Ectodermal cell (in vitro differentiated cells): ENCODE measurements around the gene TNK1.
"Not testable (repeated sequence)": the region's sequence is repeated elsewhere in the genome, so short reads cannot be mapped to it uniquely, and the experiment has no call there.

Experiments used
- H3K27ac ChIP-seq: 2 replicates; pipeline ENCODE4 v1.7.0; 2013; ENCODE audit warnings: mild to moderate bottlenecking, low read depth, low read length; ENCODE audit not compliant: insufficient read depth, poor library complexity, severe bottlenecking
- H3K27me3 ChIP-seq: 2 replicates; pipeline ENCODE4 v1.7.0; 2013; ENCODE audit warnings: mild to moderate bottlenecking, low read length; ENCODE audit not compliant: insufficient read depth, control insufficient read depth, poor library complexity, severe bottlenecking
- H3K36me3 ChIP-seq: one replicate; pipeline ENCODE4 v1.7.0; 2013; ENCODE audit warnings: low read length; ENCODE audit not compliant: control insufficient read depth, insufficient read depth
- H3K4me1 ChIP-seq: one replicate; pipeline ENCODE4 v1.7.0; 2013; ENCODE audit warnings: low read length; ENCODE audit not compliant: control insufficient read depth, insufficient read depth
- H3K4me3 ChIP-seq: 2 replicates; pipeline ENCODE4 v1.7.0; 2013; ENCODE audit warnings: low read depth, low read length, control low read depth; ENCODE audit not compliant: insufficient read depth
- H3K9me3 ChIP-seq: 2 replicates; pipeline ENCODE4 v1.7.0; 2013; ENCODE audit warnings: mild to moderate bottlenecking, low read length, moderate library complexity; ENCODE audit not compliant: control insufficient read depth
- WGBS, 2 experiments: methylation state at CpG; one replicate each; pipeline ENCODE4 v1.1.7; 2013; ENCODE audit warnings: missing lambda C conversion rate in 2 of 2; 5-methylcytosine and 5-hydroxymethylcytosine counted together

TNK1 gene

GRCh38 chr17:7368599-7368994 lies 12.3 kb upstream of the TNK1 start:
- H3K4me3 ChIP-seq, H3K36me3 ChIP-seq, H3K4me1 ChIP-seq, H3K9me3 ChIP-seq, H3K27ac ChIP-seq, H3K27me3 ChIP-seq: not testable (repeated sequence)
- 86 to 91% methylated on average over 5 of the region's 5 CpGs for WGBS, 2 experiments

- no peak overlapping the region for H3K27ac ChIP-seq
- no peaks in the 10 kb centered on the region for H3K36me3 ChIP-seq
- no peak overlapping the region for H3K4me3 ChIP-seq
- 86 to 90% methylated on average over 5 of the region's 5 CpGs for WGBS, 2 experiments
- H3K4me1 ChIP-seq: no peaks in the 10 kb centered on the region
- no peaks in the 10 kb centered on the region for H3K27me3 ChIP-seq
- no peaks in the 10 kb centered on the region for H3K9me3 ChIP-seq
Observed at GRCh38 chr17:7369825-7370224, 11.1 kb upstream of the TNK1 start.

GRCh38 chr17:7370853-7371252 lies 10.0 kb upstream of the TNK1 start:
- no peak overlapping the region for H3K27ac ChIP-seq
- H3K4me3 ChIP-seq: no peak overlapping the region
- H3K9me3 ChIP-seq: no peaks in the 10 kb centered on the region
- H3K36me3 ChIP-seq: no peaks in the 10 kb centered on the region
- WGBS, 2 experiments: 86 to 97% methylated on average over 3 to 4 of the region's 4 CpGs
- no peaks in the 10 kb centered on the region for H3K27me3 ChIP-seq
- H3K4me1 ChIP-seq: no peaks in the 10 kb centered on the region

GRCh38 chr17:7374353-7374752 lies 6.5 kb upstream of the TNK1 start:
- Histone ChIP-seq H3K27ac (no peak overlapping the region), H3K9me3 (no peaks in the 10 kb centered on the region), H3K4me1 (no peaks in the 10 kb centered on the region), H3K27me3 (peaks cover 2% of the 10 kb centered on the region), H3K36me3 (no peaks in the 10 kb centered on the region), H3K4me3 (no peak overlapping the region)
- WGBS, 2 experiments: 89 to 94% methylated on average over 2 of the region's 2 CpGs

- Histone ChIP-seq H3K36me3 (no peaks in the 10 kb centered on the region), H3K27ac (no peak overlapping the region), H3K9me3 (no peaks in the 10 kb centered on the region), H3K4me1 (no peaks in the 10 kb centered on the region), H3K27me3 (peaks cover 50% of the 10 kb centered on the region), H3K4me3 (no peak overlapping the region)
- WGBS, 2 experiments: 89 to 92% methylated on average over 2 of the region's 3 CpGs
Observed at GRCh38 chr17:7379134-7379533, 1.8 kb upstream of the TNK1 start.

- Histone ChIP-seq H3K27ac (no peak overlapping the region), H3K9me3 (no peaks in the 10 kb centered on the region), H3K36me3 (no peaks in the 10 kb centered on the region), H3K27me3 (peaks cover 57% of the 10 kb centered on the region), H3K4me1 (peaks cover 4% of the 10 kb centered on the region), H3K4me3 (peak overlapping the region; percentile 42)
- 85 to 86% methylated on average over 7 of the region's 7 CpGs for WGBS, 2 experiments
Observed at GRCh38 chr17:7380321-7380720, 568 bp upstream of the TNK1 start.

- Histone ChIP-seq H3K27ac (no peak overlapping the region), H3K4me1 (peaks cover 4% of the 10 kb centered on the region), H3K4me3 (no peak overlapping the region), H3K9me3 (no peaks in the 10 kb centered on the region), H3K27me3 (peaks cover 57% of the 10 kb centered on the region), H3K36me3 (no peaks in the 10 kb centered on the region)
- WGBS, 2 experiments: 89% methylated on average over 10 of the region's 10 CpGs
Observed at GRCh38 chr17:7382901-7383300, 2.0 kb downstream of the TNK1 start.

GRCh38 chr17:7383371-7383741 lies 2.5 kb downstream of the TNK1 start:
- Histone ChIP-seq H3K36me3 (no peaks in the 10 kb centered on the region), H3K4me3 (no peak overlapping the region), H3K27ac (no peak overlapping the region), H3K9me3 (no peaks in the 10 kb centered on the region), H3K27me3 (peaks cover 57% of the 10 kb centered on the region), H3K4me1 (peaks cover 4% of the 10 kb centered on the region)
- 90 to 91% methylated on average over 11 of the region's 11 CpGs for WGBS, 2 experiments

- no peaks in the 10 kb centered on the region for H3K36me3 ChIP-seq
Observed at GRCh38 chr17:7383742-7384488, 3.0 kb downstream of the TNK1 start.

GRCh38 chr17:7384489-7385081 lies 3.7 kb downstream of the TNK1 start:
- Histone ChIP-seq H3K27ac (no peak overlapping the region), H3K4me1 (peaks cover 4% of the 10 kb centered on the region), H3K36me3 (no peaks in the 10 kb centered on the region), H3K27me3 (peaks cover 53% of the 10 kb centered on the region), H3K9me3 (no peaks in the 10 kb centered on the region), H3K4me3 (peak overlapping the region; percentile 42)
- WGBS, 2 experiments: 55 to 57% methylated on average over 23 of the region's 23 CpGs

More at GRCh38 chr17:7383742-7384488, 3.0 kb downstream of the TNK1 start:
- 17 to 18% methylated on average over 65 of the region's 65 CpGs for WGBS, 2 experiments
- Histone ChIP-seq H3K4me1 (peaks cover 4% of the 10 kb centered on the region), H3K9me3 (no peaks in the 10 kb centered on the region), H3K27ac (no peak overlapping the region), H3K4me3 (peak overlapping the region; percentile 42), H3K27me3 (peaks cover 57% of the 10 kb centered on the region)
